H54 (cell line): ENCODE results near the gene KIR2DL3.
"Not testable (repeated sequence)": the region's sequence is repeated elsewhere in the genome, so short reads cannot be mapped to it uniquely, and the experiment has no call there.

Experiments used
- DNase-seq: peaks from one replicate; pipeline ENCODE4 v3.0.0; 2011; ENCODE audit warnings: low spot score, mixed read lengths; ENCODE audit not compliant: insufficient read length
- FAIRE-seq: peaks from 3 replicates; lab custom pipeline; 2011; peaks lifted over from hg19 to GRCh38; lab: Jason Lieb, UNC
- POLR2A ChIP-seq: IDR thresholded peaks from 2 replicates; pipeline ENCODE4 v1.6.1; 2011; ENCODE audit warnings: low read depth, mild to moderate bottlenecking, low read length

Gene KIR2DL3

GRCh38 chr19:54738306-54738705, at the start of gene KIR2DL3:
KIR2DL3 (plus strand) TSS chr19:54738513; CDS start chr19:54738546, 33 bp downstream.
- not testable (repeated sequence) for DNase-seq, FAIRE-seq

GRCh38 chr19:54691582-54692297, 46.6 kb upstream of the KIR2DL3 start:
- TF ChIP-seq POLR2A: no peak
- DNase-seq: no peak
- FAIRE-seq: no peak

GRCh38 chr19:54692298-54692615, 46.1 kb upstream of the KIR2DL3 start:
- FAIRE-seq (no peak), DNase-seq (no peak)
- no peak for TF ChIP-seq POLR2A

GRCh38 chr19:54694648-54695047, 43.7 kb upstream of the KIR2DL3 start:
- DNase-seq (no peak), FAIRE-seq (no peak)
- no peak for TF ChIP-seq POLR2A

- DNase-seq (no peak), FAIRE-seq (no peak)
Observed at GRCh38 chr19:54696117-54696548, 42.2 kb upstream of the KIR2DL3 start.

GRCh38 chr19:54696766-54697165, 41.5 kb upstream of the KIR2DL3 start:
- FAIRE-seq (no peak), DNase-seq (no peak)
- no peak for TF ChIP-seq POLR2A

More at GRCh38 chr19:54696117-54696548, 42.2 kb upstream of the KIR2DL3 start:
- TF ChIP-seq POLR2A: no peak

- DNase-seq, FAIRE-seq: not testable (repeated sequence)
Observed at GRCh38 chr19:54697716-54698115, 40.6 kb upstream of the KIR2DL3 start.

GRCh38 chr19:54704928-54705327, 33.4 kb upstream of the KIR2DL3 start:
- DNase-seq: no peak
- no peak for TF ChIP-seq POLR2A
- no peak for FAIRE-seq

- no peak for TF ChIP-seq POLR2A
- no peak for DNase-seq
- no peak for FAIRE-seq
Observed at GRCh38 chr19:54707962-54708361, 30.4 kb upstream of the KIR2DL3 start.

GRCh38 chr19:54708781-54709180, 29.5 kb upstream of the KIR2DL3 start:
- TF ChIP-seq POLR2A: no peak
- DNase-seq (no peak), FAIRE-seq (no peak)

GRCh38 chr19:54709212-54709948, 28.9 kb upstream of the KIR2DL3 start:
- no peak for TF ChIP-seq POLR2A
- DNase-seq: no peak
- no peak for FAIRE-seq

GRCh38 chr19:54709956-54710355, 28.4 kb upstream of the KIR2DL3 start:
- not testable (repeated sequence) for DNase-seq, FAIRE-seq

- DNase-seq (no peak), FAIRE-seq (no peak)
- TF ChIP-seq POLR2A: no peak
Observed at GRCh38 chr19:54724142-54724541, 14.2 kb upstream of the KIR2DL3 start, which contains the start of gene KIR3DL3. KIR3DL3 (plus strand) TSS chr19:54724442; CDS start chr19:54724497, 55 bp downstream.

- TF ChIP-seq POLR2A: no peak
- FAIRE-seq (no peak), DNase-seq (no peak)
Observed at GRCh38 chr19:54724644-54725043, 13.7 kb upstream of the KIR2DL3 start.

- FAIRE-seq (no peak), DNase-seq (no peak)
- no peak for TF ChIP-seq POLR2A
Observed at GRCh38 chr19:54725321-54725720, 13.0 kb upstream of the KIR2DL3 start.
